Ureter (tissue), 1 donor: ENCODE data around the gene RIPOR3. TPM values are rescaled to one million over a fixed set of nuclear protein-coding genes. Genes with fewer than 3 reads are reported as not detected.
"Not testable (repeated sequence)": the region's sequence is repeated elsewhere in the genome, so short reads cannot be mapped to it uniquely, and the experiment has no call there.

Source experiments
- DNase-seq: peaks from one replicate; pipeline ENCODE4 v3.0.0-alpha.2; 2020; ENCODE audit warnings: low spot score
- total RNA-seq: library from RNA; stranded (reverse); gene quantifications from one replicate; pipeline ENCODE4 v1.2.4, GENCODE V29; 2023
- donor health status: DM: yes; HTN: yes; CAD: no.

Gene RIPOR3
- total RNA-seq, 1 donor from 2014 or later = 5.0 TPM

DNA sequence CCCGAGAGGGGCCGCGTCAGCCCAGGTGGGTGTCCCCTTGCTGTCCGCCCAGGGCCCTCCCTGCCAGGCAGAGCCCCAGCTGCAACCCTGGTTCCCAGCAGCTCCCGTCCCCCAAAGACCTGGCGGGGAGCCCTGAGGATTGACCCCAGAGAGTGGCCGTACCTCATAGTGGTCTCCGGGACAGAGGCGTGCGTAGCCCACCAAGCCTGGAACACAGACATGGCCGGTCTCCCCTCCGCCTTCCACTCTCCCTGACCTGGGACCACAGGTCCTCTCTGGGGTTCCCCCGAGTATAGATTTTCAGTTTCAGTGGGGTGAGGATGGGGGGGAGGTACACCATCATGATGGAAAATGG lies 82.6 kb downstream of the RIPOR3 start:
- no peak for DNase-seq

DNA sequence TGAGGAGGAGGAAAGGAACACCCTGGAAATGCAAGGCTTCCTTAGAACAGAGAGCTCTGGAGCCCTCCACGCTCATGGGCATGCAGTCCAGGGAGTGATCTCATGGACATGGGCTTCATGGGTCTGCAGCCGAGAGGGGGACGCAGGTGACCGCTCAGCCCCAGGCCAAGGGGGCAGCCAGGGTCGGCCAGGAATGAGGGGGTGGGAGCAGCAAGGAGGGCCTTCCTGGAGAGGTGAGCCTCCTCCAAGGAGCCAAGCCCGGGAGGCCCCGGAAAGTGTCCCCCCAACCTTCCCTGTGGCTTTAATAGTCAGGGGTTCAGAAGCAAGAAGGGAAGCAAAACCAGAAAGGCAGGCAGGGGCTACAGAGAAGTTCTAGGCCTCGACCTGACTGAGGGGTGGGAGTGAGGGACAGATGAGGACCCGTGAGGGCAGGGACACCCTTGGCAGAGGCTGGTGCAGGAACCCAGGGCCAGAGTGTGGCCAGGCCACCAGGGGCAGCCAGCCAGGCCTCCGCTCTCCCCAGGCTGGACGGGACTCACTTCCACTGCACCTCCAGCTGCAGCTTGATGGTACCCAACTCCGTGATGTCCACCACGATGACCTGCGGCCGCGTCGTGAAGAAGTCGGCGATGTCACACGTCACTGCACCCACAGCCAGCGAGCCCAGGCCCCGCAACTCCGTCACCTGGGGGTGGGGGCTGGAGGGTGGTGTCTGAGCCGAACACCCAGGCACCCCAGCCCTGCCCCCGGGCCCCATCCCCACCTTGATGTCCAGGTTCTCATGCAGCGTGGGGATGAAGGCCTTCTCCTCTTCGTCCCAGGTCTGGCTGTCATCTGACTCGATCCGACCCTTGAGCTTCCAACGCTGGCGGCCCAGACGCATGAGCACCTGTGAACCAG lies 83.2 kb downstream of the RIPOR3 start:
- no peak for DNase-seq

DNA sequence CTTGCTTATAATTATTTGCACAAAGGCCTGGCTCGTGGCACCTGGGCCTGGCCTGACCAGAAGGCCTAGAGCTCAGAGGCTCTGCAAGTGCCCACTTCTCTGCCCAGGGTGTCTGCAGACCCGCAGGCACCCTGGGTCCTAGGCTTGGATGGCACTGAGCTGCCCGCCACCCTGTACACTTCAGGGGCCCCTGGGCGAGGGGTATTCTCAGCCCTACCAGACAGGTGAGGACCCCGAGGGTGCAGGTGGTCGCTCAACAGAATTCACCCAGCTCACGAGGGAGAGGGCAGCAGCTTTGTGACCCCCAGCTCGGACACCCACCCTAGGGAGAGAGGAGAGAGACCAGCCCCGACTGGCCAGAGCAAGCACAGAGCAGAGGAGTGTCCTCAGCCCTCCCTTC lies 83.9 kb downstream of the RIPOR3 start:
- no peak for DNase-seq

DNA sequence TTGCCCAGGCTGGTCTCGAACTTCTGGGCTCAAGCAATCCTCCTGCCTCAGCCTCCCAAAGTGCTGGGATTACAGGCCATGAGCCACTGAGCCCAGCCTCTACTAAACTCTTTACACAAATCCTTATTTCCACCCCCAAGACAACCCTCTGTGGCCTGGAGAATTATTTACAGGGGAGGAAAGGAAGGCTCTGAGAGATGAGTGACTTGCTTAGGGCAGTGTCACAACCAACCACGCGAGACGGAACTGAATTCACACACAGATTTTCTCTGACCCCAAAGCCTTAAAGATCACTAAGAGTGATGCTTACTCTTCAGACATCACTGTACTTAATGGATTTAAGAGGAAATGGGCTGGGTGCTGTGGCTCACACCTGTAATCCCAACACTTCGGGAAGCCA lies 86.2 kb downstream of the RIPOR3 start:
- no peak for DNase-seq

DNA sequence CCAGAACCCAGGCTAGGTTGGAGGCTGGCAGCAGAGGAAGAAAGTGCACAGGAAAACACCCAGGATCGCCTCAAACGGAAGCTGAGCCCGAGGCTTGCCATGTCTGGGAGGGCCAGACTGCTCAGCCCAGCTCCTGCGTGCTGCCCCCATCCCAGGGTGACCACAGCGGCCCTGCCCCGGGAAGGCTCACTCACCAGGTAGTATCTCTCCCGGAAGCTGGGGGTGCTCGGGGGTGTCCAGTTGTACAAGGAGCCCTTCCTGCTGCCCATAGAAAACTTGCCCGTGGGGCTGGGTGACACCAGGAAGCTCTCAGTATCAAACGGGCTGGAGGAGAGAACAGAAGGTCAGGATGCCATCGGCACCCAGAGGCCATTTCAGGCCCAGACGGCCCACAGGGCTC lies 86.9 kb downstream of the RIPOR3 start:
- DNase-seq = no peak

DNA sequence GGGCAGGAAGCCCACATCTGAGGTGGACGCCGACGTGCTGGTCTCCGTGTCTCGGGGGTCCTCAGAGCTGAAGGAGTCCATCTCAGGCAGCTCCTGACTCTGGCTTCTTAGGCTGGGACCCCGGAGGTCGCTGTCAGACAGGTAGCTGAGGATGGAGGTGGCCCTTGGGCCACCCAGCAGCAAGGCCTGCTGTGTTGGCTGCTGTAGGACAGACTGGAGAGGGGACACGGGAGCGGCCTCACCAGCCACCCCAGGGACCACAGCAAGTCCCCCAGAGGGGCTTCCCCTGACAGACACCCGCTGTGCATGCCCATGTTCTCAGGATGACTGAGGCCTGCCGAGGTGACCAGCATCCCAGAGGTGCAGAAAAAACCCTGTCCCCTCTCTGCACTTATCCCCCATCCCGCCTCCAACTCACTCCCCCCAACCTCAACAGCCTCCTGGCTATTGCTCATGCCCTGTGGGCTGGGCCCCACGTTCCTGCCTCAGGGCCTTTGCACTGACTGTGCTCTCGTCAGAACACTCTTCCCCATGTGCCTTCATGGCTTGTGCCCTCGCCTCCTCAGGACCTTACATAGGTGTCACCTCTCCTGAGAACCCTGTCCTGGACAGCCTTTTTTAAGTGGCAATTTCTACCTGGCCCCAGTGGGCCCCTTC lies 88.8 kb downstream of the RIPOR3 start:
- DNase-seq = no peak

DNA sequence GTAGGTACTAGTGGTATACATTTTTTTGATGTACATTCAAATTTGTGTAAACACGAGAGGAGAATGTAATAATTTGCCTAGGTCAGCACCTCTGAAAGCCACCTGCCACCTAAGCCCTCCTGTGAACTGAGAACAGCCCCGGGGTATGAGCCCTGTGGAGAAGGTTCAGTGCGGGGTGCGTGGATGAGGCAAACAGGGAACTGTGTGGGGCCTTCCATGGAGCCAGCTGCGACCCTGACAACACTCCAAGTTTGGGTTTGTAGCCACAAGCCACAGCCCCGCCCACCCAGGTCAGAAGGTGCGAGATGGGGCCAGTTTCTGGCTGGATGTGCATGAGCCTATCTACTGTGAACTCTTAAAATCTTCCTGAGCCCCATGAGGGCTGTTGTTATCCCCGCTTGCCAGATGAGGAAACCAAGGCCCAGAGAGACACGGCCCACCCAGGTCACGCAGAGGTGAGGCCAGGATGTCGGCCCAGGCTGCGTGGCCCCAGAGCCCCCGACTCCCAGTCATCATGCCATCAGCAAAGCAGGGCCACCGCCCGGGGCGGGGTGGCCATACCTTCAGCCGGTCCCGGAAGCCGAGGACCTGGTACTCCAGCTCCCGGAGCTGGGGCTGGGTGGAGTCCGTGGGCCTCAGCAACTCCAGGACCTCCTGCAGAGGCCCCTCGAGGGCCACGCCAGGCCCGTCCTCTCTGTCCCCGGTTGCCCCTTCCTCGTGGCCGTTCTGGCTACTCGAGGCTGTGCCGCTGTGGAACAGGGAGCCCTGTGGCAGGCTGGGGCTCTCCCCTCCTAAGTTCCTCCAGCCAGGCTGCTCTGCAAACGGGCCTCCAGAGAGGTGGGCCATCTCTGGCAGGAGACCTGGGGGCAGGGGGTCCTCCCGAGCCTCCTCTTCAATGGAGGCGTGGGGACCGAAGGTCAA lies 89.6 kb downstream of the RIPOR3 start:
- DNase-seq = no peak

DNA sequence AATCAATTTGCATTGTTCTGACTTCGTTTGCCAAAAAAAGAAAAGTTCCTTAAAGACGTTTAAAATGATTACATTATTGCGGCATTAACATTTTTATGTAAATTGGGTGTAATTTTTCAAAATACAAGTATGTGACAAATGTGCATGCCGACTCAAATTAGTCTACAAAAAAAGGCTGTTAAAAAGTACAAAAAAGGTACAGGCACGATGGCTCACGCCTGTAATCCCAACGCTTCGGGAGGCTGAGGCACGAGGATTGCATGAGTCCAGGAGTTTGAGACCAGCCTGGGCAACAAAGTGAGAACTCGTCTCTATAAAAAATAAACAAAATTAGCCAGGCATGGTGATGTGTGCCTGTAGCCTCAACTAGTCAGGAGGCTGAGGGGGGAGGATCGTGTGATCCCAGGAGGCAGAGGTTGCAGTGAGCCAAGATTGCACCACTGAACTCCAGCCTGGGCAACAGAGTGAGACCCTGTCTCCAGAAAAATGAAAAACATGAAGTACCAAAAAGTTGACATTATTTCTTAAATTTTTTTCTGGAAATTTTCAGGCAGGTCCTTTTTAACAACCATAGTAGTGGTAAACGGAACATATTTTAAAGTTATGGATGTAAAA lies 91.0 kb downstream of the RIPOR3 start:
- no peak for DNase-seq

DNA sequence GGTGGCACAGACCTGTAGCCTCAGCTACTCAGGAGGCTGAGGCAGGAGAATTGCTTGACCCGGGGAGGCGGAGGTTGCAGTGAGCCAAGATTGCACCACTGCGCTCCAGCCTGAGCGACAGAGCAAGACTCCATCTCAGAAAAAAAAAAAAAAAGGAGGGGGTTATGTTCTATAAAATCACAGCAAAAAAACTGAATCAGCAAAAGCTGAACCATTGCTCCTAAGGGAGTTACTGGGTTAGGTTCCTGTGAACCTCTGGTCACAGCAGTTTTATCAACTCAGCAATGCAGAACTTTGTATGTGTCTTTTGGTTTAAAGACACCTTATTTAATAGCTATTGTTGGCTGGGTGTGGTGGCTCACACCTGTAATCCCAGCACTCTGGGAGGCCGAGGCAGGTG lies 92.6 kb downstream of the RIPOR3 start:
- not testable (repeated sequence) for DNase-seq

DNA sequence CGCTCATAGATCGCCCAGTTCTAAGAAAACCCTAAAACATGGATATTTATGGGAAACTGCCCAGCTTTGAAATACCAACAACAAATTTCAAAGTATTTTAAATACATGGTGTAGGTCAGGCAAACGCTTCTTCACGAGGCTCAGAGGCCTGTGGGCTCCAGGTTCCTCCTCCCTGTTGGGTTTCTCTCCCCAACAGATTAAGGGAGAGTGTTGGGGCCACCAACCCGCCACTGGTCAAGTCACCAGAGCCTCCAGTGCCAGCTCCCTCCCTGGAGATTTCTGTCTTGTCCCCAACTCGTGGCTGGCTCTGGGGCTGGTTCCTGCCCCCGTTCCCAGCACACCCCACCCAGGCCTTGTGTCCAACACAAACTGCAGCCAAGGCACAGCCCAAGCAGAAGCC lies 93.3 kb downstream of the RIPOR3 start:
- no peak for DNase-seq

DNA sequence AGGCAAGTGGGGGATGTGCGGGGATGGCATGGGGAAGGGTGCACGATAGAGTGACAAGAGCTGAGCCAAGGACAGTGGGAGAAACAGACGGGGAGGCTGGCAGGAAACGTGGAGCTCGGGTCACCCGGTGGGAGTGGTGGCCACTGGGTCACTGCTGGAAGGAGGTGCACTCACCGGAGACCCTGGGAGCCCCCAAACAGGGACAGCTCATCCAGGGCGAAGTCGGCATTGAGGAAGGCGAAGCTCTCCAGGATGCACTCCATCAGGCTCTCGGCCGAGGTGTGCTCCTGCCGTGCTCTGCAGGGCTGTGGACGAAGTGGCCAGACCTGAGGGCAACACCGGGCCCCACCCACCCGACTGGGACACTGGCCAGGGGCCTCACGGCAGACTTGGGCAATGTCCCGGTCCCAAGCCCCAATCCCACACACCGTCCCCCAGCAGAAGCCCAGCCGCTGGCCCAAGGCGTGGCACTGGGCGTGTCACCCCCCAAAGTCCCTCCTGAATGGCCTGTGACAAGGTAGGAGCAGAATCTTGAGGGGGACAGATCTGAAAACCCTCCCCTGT lies 93.9 kb downstream of the RIPOR3 start:
- DNase-seq = no peak

DNA sequence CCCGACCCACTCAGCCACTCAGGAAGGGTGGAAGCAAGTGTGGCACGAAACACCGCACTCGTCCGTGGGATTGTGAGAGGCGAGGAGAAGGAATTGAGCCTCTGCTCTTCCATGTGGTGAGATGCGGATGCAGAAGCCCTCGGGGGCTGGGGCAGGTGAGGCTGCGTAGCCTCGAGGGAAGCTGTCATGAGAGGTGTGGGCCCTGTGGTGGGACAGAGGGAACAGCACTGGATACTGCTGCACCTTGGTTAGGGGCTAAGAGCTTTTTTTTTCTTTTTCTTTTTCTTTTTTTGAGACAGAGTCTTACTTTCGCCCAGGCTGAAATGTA lies 94.7 kb downstream of the RIPOR3 start:
- DNase-seq = no peak

DNA sequence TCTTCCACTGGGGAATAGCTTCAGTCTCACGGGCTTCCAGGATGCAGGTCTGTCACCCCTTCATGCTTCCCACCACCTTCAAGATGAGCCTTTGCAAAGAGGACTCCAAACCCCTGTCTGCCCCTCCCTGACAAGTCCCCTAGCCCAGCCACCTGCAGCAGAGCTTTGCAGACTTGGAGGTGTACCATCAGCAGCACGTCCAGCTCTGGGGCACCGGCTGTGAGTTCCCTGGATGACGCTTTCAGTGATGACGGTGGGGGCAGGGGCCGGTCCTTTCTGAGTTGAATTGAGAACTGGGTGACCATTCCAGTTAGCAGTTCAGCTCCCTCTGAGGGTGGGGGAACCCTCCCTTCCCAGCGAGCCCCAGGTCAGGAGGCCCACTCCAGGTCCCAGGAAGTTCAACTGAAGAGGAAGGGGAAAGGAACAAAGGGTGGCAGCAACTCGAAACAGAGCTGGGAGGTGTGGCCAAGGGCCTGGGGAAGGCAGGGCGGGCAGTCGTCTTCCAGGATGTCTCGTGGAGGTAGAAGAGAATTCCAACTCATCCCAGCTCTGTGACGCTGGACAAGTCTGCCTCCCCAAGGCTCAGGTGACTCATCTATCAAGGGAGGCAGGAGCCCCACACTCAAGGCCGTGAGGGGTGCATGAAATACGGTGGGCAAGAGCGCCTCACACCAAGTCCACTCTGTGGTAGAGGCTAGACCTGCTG lies 95.2 kb downstream of the RIPOR3 start:
- DNase-seq = no peak

DNA sequence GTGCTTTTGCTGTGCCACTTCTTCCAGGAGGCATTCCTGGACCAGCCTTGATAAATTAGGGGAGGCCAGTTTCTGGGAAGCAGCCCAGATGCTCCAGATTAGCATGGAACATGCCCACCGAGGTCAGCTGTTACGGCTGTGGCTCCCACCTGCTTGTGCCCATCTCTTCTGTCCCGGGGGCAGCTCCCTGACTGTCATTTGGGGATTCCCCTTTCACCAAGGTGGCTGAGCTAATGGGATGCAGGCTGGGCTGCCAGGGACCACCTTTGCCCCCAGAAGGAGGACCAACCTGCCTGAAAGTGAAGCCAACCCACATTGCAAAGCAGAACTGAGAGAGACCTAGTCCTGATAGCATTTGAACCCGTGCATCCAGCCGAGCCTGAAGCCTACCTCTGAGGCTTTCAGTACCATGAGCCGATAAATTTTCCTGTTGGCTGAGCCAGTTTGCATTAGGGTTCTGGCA lies 95.9 kb downstream of the RIPOR3 start:
- no peak for DNase-seq

DNA sequence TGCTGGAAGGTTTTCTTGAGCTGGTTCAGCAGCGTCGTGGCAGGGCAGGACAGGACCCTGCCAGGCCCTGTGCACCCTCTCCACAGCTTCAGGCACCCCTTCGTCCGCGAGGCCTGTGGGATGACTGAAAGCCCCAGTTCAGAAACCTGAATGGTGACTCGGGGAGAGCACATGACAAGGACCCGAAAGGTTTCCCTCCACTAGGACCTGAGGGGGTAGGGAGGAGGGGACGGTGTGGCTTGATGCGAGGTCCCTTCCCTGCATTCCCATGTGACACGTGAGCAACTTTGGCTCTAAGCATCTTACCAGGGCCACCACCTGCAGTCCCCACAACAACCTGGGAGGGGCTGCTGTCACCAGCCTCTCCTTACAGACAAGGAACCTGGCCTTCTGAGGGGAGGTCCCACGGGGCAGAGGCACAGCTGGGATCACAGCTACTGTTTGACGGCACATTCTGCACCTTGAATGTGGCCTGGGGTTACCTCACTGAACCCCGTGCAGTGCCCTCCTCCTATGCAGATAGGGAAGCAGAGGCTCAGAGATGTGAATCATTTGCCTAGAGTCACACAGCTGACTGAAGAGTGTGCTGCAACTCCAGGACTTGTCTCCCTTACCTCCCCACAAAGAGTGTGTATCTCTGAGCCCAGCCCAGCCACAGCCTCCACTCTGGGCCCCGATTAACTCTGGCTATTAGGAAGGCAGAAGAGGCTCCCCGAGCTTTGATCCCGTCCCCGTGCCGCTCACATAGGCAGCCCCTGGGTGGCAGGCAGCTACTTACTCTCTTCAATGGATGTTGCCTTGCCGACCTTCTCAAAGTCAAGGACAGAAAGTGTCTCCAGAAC lies 96.5 kb downstream of the RIPOR3 start:
- DNase-seq = no peak

DNA sequence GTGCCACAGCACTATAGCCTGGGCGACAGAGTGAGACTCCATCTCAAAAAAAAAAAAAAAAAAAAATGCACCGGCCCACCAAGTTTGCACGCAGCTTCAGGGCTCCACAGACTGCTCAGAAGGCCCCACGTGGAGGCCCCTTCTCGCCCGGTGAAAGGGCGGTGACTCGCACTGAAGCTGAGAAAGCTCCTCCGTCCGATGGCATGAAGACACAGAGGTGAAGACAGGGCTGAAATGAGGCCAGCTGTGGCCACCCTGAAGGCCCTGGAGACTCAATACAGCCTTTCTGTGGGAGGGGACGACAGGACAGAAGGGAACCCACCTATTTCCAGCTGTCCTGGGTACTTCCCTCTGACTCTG lies 97.1 kb downstream of the RIPOR3 start:
- DNase-seq = no peak

DNA sequence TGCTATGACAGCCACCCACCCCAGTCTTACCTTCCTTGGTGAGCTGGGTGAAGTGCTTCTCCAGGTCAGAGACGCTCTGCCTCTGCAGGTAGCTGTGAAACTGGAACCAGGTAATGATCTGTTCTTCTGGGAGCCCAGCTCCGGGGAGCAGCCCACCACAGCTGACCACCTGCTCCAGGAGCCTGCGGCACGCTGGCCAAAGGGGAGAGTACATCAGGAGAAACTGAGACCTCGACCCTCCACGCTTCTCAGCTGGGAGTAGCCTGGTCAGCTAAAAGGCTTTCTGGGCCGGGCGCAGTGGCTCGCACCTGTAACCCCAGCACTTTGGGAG lies 98.4 kb downstream of the RIPOR3 start:
- DNase-seq = no peak

DNA sequence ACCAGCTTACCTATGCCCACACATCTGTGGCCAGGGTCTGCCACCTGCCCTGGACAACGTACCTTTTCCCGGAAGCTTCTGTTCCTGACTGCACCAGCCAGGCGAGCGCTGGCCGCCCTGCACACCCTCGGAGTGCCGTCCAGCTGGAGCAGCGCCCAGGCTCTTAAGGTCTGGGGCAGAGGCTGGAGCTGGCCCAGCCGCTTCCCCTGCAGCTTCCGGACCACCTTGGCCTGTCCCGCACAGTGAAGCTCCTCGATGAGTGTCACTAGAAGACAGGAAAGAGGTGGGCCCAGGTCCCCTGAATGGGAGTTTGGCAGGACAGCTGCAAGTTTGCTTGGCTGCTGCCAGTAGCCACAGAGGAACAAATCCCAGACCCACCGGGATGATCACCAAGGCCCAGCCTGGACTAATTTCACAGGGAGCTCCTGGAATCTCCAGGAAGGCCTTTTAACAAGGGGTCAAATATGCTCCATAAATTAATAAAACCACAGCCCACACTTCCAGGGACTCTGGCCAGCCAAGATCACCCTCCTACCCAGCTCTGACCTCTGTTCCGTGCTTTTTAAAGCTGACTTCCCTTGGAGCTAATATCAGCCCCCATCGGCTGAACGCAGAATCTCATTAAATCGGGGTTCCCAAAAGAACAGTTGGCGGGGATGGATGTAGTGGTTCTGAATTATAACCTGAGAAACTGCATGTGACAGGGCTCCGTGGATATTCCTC lies 98.9 kb downstream of the RIPOR3 start:
- no peak for DNase-seq

DNA sequence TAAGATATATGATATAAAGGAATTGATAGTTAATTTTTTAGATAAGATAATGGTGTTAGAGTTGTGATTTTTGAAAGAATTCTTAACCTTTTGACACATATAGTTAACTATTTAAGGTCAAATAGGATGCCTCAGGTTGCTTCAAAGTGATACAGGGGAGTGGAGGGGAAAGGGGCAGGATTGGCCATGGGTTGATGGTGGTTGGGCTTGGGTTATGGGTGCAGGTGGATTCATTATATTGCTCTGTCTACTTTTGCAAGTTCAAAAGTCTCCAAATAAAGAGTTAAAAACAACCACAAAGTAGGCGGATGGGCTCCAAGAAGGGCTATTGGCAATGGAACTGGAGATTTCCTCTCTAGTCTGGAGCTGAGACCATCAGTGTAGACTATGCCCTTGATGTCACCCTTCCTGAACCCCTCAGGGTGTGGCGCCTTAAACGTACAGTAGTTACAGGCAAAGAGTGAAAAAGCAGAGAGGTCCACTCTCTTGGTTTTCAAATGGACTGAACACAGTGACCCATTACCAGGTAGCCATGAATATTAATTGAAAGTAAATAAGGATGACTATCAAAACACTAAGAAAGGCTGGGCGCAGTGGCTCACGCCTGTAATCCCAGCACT lies 100.0 kb downstream of the RIPOR3 start:
- no peak for DNase-seq
